Fibroblast of the conjunctiva (primary cell): ENCODE data around the gene TMX3.

Experiments used
- DNase-seq: peaks from one replicate; pipeline ENCODE4 v3.0.0-alpha.2; 2010; ENCODE audit warnings: low read depth

The TMX3 gene

GRCh38 chr18:68714712-68715496 is at the start of gene TMX3:
TMX3 (minus strand) TSS chr18:68715108; CDS start chr18:68714981, 127 bp downstream.
- peak; percentile 87 for DNase-seq

- DNase-seq, result no peak
Measured at GRCh38 chr18:68764016-68764415, 49.1 kb upstream of the TMX3 start.

- no peak for DNase-seq
Measured at GRCh38 chr18:68763083-68763482, 48.2 kb upstream of the TMX3 start.

GRCh38 chr18:68759308-68759707 is 44.4 kb upstream of the TMX3 start:
- no peak for DNase-seq

- no peak for DNase-seq
Measured at GRCh38 chr18:68757126-68757525, 42.2 kb upstream of the TMX3 start.

- no peak for DNase-seq
Measured at GRCh38 chr18:68742206-68742605, 27.3 kb upstream of the TMX3 start.

- no peak for DNase-seq
Measured at GRCh38 chr18:68740966-68741365, 26.1 kb upstream of the TMX3 start.

GRCh38 chr18:68739462-68739861 is 24.6 kb upstream of the TMX3 start:
- no peak for DNase-seq

- no peak for DNase-seq
Measured at GRCh38 chr18:68738564-68738963, 23.7 kb upstream of the TMX3 start.

GRCh38 chr18:68735483-68736343 is 20.8 kb upstream of the TMX3 start:
- peak; percentile 63 for DNase-seq

- no peak for DNase-seq
Measured at GRCh38 chr18:68734308-68734707, 19.4 kb upstream of the TMX3 start.

- DNase-seq, result no peak
Measured at GRCh38 chr18:68733707-68734106, 18.8 kb upstream of the TMX3 start.

- no peak for DNase-seq
Measured at GRCh38 chr18:68728081-68728700, 13.3 kb upstream of the TMX3 start.

GRCh38 chr18:68727506-68727905 is 12.6 kb upstream of the TMX3 start:
- no peak for DNase-seq

GRCh38 chr18:68725346-68725745 is 10.4 kb upstream of the TMX3 start:
- no peak for DNase-seq

GRCh38 chr18:68724021-68724420 is 9.1 kb upstream of the TMX3 start:
- no peak for DNase-seq

- DNase-seq, result no peak
Measured at GRCh38 chr18:68723539-68723938, 8.6 kb upstream of the TMX3 start.

- DNase-seq, result no peak
Measured at GRCh38 chr18:68722821-68723220, 7.9 kb upstream of the TMX3 start.

- DNase-seq, result no peak
Measured at GRCh38 chr18:68721681-68722583, 7.0 kb upstream of the TMX3 start.

GRCh38 chr18:68714366-68714711 is 569 bp downstream of the TMX3 start:
- no peak for DNase-seq

GRCh38 chr18:68713796-68714195 is 1.1 kb downstream of the TMX3 start:
- DNase-seq, result no peak

- no peak for DNase-seq
Measured at GRCh38 chr18:68713131-68713530, 1.8 kb downstream of the TMX3 start.
